ENCODE results near the gene OLFM2.
"Not testable (repeated sequence)": the region's sequence is repeated elsewhere in the genome, so short reads cannot be mapped to it uniquely, and the experiment has no call there.

GRCh38 chr19:9946528-9947125 is 10.3 kb upstream of the OLFM2 start:
- TF ChIP-seq, protein P1, sequence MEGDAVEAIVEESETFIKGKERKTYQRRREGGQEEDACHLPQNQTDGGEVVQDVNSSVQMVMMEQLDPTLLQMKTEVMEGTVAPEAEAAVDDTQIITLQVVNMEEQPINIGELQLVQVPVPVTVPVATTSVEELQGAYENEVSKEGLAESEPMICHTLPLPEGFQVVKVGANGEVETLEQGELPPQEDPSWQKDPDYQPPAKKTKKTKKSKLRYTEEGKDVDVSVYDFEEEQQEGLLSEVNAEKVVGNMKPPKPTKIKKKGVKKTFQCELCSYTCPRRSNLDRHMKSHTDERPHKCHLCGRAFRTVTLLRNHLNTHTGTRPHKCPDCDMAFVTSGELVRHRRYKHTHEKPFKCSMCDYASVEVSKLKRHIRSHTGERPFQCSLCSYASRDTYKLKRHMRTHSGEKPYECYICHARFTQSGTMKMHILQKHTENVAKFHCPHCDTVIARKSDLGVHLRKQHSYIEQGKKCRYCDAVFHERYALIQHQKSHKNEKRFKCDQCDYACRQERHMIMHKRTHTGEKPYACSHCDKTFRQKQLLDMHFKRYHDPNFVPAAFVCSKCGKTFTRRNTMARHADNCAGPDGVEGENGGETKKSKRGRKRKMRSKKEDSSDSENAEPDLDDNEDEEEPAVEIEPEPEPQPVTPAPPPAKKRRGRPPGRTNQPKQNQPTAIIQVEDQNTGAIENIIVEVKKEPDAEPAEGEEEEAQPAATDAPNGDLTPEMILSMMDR (IDR thresholded peaks at IDR 0.05), result not testable (repeated sequence)
- TF ChIP-seq POLR2A (IDR thresholded peaks at IDR 0.05), result not testable (repeated sequence)
